Sigmoid colon (tissue), 7 donors: ENCODE data around the gene MCF2L. TPM values are rescaled to one million over a fixed set of nuclear protein-coding genes. Genes with fewer than 3 reads are reported as not detected.
"Not testable (repeated sequence)": the region's sequence is repeated elsewhere in the genome, so short reads cannot be mapped to it uniquely, and the experiment has no call there.

Experiments used
- DNase-seq: peaks from one replicate; pipeline ENCODE4 v3.0.0-alpha.2; 2019
- H3K27ac ChIP-seq, 4 donors: fragments of 200-600 bp; sonication (generic); one replicate each; pipeline ENCODE4 v1.5.1; 2016 to 2019; ENCODE audit warnings: mild to moderate bottlenecking in 1 of 4
- H3K27me3 ChIP-seq, 3 donors: fragments of 200-600 bp; sonication (generic); one replicate each; pipeline ENCODE4 v1.5.1; 2019; ENCODE audit warnings: mild to moderate bottlenecking in 1 of 3
- H3K36me3 ChIP-seq, 4 donors: fragments of 200-600 bp; sonication (generic); one replicate each; pipeline ENCODE4 v1.5.1; 2016 to 2019
- H3K4me1 ChIP-seq, 4 donors: fragments of 200-600 bp; sonication (generic); one replicate each; pipeline ENCODE4 v1.5.1; 2017 to 2019
- H3K4me3 ChIP-seq, 4 donors: fragments of 200-600 bp; sonication (generic); one replicate each; pipeline ENCODE4 v1.5.1; 2017 to 2019; ENCODE audit warnings: mild to moderate bottlenecking in 2 of 4, moderate library complexity in 1 of 4
- H3K9me3 ChIP-seq, 4 donors: fragments of 200-600 bp in 3 of 4; sonication (generic) in 3 of 4; one replicate each; pipeline versions ENCODE4 v1.5.1 to v1.6.1; 2013 to 2019
- EP300 ChIP-seq, 4 donors: sonication (generic); formaldehyde crosslinking; IDR thresholded peaks; one replicate each; pipeline ENCODE4 v1.6.1; 2017; ENCODE audit warnings: antibody characterized with exemption in 4 of 4
- POLR2A ChIP-seq, 2 donors: fragments of 450-650 bp; IDR thresholded peaks; one replicate each; pipeline ENCODE4 v1.6.1; 2016; ENCODE audit warnings: antibody characterized with exemption in 2 of 2, mild to moderate bottlenecking in 2 of 2, moderate library complexity in 2 of 2
- POLR2AphosphoS5 ChIP-seq, 4 donors: sonication (generic); formaldehyde crosslinking; IDR thresholded peaks; one replicate each; pipeline ENCODE4 v1.6.1; 2017; ENCODE audit warnings: antibody characterized with exemption in 4 of 4
- WGBS, 2 donors: extraction: QIAGEN DNeasy Blood & Tissue Kit; methylation state at CpG; one replicate each; pipeline ENCODE4 v1.1.7; 2013; 5-methylcytosine and 5-hydroxymethylcytosine counted together
- intact Hi-C: fragments of 100-400 bp; cut with DNase I; formaldehyde crosslinking; loops from one replicate; pipeline ENCODE4 v1.15.1; 2023
- polyA plus RNA-seq, 3 donors: library from polyadenylated mRNA; stranded (reverse); fragments of 200-250 nt; gene quantifications; one replicate each; pipeline ENCODE4 v1.2.3, GENCODE V29; 2013
- total RNA-seq, 4 donors: library from RNA; depleted of rRNA; stranded (reverse); fragments of >200 nt; gene quantifications; one replicate each; pipeline ENCODE4 v1.1.0, GENCODE V29; 2016
- TF ChIP-seq, protein P1 (sequence below), 4 experiments: fragments of 450-650 bp in 3 of 4; fragments of 200-600 bp in 1 of 4; IDR thresholded peaks; one replicate each; pipeline ENCODE4 v1.5.1; 2016 to 2019; ENCODE audit warnings: antibody characterized with exemption in 4 of 4, mild to moderate bottlenecking in 3 of 4, moderate library complexity in 2 of 4
- donor health status: healthy with polysubstance abuse.
- donor health status: Bipolar disorder and iron deficiency.
- donor health status: healthy.

MCF2L gene
- total and polyA plus RNA-seq, 7 donors: 7.5 to 59.9 (median 20.2) TPM

DNA sequence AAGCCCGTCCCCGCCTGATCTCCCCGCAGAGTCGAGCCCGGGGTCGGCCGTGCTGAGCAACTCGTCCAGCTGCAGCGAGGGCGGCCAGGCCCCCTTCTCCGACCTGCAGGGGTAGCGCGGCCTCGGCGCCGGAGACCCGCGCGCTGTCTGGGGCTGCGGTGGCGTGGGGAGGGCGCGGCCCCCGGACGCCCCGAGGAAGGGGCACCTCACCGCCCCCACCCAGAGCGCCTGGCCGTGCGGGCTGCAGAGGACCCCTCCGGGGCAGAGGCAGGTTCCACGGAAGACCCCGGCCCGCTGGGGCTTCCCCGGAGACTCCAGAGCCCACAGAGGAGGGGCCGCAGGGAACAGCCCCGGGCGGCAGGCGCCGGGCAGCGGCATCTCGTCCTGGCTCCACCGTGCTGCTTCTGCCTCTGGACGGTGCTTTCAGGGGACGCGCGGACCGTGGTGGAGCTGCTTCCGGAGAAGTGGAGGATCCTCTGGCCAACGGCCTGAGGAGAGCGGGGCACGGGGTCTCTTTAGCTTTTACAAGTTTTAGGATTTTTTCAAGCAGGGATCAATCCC, 127.8 kb downstream of the MCF2L start:
- Histone ChIP-seq H3K4me3 (no peak overlapping the region), H3K36me3 (no peaks in the 10 kb centered on the region), H3K9me3 (no peaks in the 10 kb centered on the region), H3K4me1 (peaks cover 0 to 4% (median 0%) of the 10 kb centered on the region in 4 donors), H3K27ac (no peak overlapping the region), H3K27me3 (peaks cover 0 to 54% (median 15%) of the 10 kb centered on the region in 3 donors)
- WGBS, 2 donors: 96% methylated on average over 52 of the region's 52 CpGs
- TF ChIP-seq POLR2AphosphoS5 (IDR thresholded peaks at IDR 0.05): no peak
- DNase-seq: no peak
- intact Hi-C loops: no loop called here

DNA sequence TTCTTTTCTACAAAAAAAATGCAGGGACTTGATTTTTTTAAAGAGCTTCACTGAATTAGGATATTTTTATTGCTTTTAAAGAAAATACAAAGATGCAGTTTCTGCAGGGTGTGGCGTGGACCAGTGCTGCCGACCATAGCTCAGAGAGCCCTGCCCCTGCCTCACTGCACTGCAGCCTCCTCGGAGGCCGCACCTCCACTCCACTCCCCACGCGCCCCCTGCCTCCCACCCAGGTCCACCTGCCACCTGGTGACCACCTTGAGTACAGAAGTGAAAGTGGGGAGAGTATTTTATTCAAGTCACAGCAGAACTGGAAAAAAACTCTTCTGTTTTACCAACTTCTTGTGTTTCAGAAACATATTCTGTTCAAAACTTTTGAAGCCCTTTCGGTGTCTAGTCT, 128.6 kb downstream of the MCF2L start:
- WGBS, 2 donors: 85 to 90% methylated on average over 7 of the region's 7 CpGs
- Histone ChIP-seq H3K4me1 (peaks cover 0 to 4% (median 0%) of the 10 kb centered on the region in 4 donors), H3K36me3 (no peaks in the 10 kb centered on the region), H3K4me3 (no peak overlapping the region), H3K27ac (no peak overlapping the region), H3K27me3 (peaks cover 0 to 54% (median 15%) of the 10 kb centered on the region in 3 donors), H3K9me3 (no peaks in the 10 kb centered on the region)
- DNase-seq: no peak
- intact Hi-C loops: no loop called here
- no peak for TF ChIP-seq POLR2A (IDR thresholded peaks at IDR 0.05)
- TF ChIP-seq EP300 (IDR thresholded peaks at IDR 0.05): no peak

DNA sequence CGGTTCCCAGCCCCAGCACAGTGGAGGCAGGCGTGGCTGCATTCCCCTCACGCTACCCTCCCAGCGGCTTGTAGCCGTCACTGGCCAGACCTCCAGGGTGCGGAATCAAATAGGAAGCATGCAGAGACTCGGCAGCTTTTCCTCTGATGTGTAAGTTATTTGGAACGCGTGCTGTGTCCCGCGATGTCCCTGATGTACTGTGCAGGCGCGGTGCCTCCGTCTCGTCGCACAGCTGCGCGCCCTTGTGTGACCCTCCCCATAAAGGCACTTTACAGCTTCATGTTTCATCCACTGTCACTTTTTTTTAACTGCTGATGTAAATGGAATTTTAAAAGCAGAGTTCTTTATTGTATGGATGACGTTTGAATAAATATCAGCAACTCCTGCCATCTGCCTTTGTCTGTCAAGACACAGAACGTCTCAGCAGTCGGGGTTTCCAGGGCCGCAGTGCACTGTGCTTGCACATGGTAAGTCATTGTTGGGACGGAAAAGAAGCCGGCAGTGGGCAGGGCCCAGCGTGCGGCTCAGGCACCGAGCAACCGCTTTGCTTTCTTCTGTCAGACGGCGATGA, 129.2 kb downstream of the MCF2L start:
- DNase-seq: no peak
- no peak overlapping the region for H3K27ac ChIP-seq

DNA sequence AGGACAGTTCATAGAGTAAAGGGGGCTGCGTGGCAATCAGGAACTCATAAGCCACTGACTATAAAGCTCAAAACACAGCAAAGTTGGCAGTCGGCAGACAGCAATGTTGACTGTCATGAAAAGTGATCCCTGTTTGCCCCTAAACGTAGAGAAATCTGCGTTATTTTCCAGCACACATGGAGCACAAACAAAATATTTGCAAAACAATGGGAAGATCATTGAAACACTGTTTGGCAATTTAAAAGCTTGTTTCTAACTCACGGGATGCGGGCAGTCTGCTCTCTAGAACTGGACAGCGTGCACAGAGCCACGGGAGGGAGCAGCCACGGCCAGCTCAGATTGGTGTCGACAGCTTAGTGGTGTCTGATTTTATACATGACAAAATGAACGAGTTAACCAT, 130.1 kb downstream of the MCF2L start:
- intact Hi-C loops: no loop called here
- TF ChIP-seq, protein P1, sequence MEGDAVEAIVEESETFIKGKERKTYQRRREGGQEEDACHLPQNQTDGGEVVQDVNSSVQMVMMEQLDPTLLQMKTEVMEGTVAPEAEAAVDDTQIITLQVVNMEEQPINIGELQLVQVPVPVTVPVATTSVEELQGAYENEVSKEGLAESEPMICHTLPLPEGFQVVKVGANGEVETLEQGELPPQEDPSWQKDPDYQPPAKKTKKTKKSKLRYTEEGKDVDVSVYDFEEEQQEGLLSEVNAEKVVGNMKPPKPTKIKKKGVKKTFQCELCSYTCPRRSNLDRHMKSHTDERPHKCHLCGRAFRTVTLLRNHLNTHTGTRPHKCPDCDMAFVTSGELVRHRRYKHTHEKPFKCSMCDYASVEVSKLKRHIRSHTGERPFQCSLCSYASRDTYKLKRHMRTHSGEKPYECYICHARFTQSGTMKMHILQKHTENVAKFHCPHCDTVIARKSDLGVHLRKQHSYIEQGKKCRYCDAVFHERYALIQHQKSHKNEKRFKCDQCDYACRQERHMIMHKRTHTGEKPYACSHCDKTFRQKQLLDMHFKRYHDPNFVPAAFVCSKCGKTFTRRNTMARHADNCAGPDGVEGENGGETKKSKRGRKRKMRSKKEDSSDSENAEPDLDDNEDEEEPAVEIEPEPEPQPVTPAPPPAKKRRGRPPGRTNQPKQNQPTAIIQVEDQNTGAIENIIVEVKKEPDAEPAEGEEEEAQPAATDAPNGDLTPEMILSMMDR (IDR thresholded peaks at IDR 0.05): no peak
- TF ChIP-seq POLR2A (IDR thresholded peaks at IDR 0.05) (no peak), POLR2AphosphoS5 (IDR thresholded peaks at IDR 0.05) (no peak), EP300 (IDR thresholded peaks at IDR 0.05) (no peak)
- H3K9me3 ChIP-seq: no peaks in the 10 kb centered on the region
- WGBS, 2 donors: 90 to 91% methylated on average over 11 of the region's 11 CpGs
- H3K4me3 ChIP-seq: no peak overlapping the region
- H3K36me3 ChIP-seq: no peaks in the 10 kb centered on the region
- no peak overlapping the region for H3K27ac ChIP-seq
- H3K4me1 ChIP-seq: peaks cover 0 to 4% (median 0%) of the 10 kb centered on the region in 4 donors
- no peak for DNase-seq
- peaks cover 0 to 53% (median 15%) of the 10 kb centered on the region in 3 donors for H3K27me3 ChIP-seq

More for the DNA sequence above, 129.2 kb downstream of the MCF2L start:
- Histone ChIP-seq H3K4me3 (no peak overlapping the region), H3K4me1 (peaks cover 0 to 4% (median 0%) of the 10 kb centered on the region in 4 donors), H3K36me3 (no peaks in the 10 kb centered on the region), H3K9me3 (no peaks in the 10 kb centered on the region), H3K27me3 (peaks cover 0 to 54% (median 15%) of the 10 kb centered on the region in 3 donors)
- TF ChIP-seq POLR2AphosphoS5 (IDR thresholded peaks at IDR 0.05): no peak
- no peak for TF ChIP-seq POLR2A (IDR thresholded peaks at IDR 0.05)
- TF ChIP-seq, protein P1 (IDR thresholded peaks at IDR 0.05): no peak
- TF ChIP-seq EP300 (IDR thresholded peaks at IDR 0.05): no peak
- intact Hi-C loops: no loop called here
- 78 to 82% methylated on average over 30 of the region's 30 CpGs for WGBS, 2 donors

DNA sequence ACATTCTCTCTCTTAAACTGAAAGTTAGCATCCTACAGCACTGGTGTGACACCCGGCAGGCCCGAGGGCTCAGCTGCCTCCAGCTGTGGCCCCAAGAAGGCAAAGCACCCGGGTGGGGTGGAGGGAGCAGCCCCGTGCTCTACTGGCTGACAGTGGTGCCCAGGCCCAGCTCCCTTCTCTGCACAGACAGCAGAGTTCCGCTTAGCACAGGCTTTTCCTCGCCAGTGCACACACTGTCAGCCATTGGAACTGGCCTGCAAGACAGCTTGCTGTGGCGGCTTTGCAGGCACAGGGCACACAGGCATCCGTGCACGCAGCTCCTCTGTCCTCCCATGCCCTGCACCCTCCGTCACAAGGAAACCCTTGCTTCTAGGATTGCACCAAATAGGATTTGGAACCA, 133.3 kb downstream of the MCF2L start:
- 41 to 83% methylated on average over 10 of the region's 10 CpGs for WGBS, 2 donors
- H3K4me1 ChIP-seq, H3K27ac ChIP-seq, intact Hi-C loops, H3K9me3 ChIP-seq, H3K4me3 ChIP-seq, DNase-seq, H3K36me3 ChIP-seq: not testable (repeated sequence)
- H3K27me3 ChIP-seq: peaks cover 0 to 44% (median 9%) of the 10 kb centered on the region in 3 donors

- H3K27me3 ChIP-seq: peaks cover 0 to 40% (median 9%) of the 10 kb centered on the region in 3 donors
- H3K9me3 ChIP-seq: no peaks in the 10 kb centered on the region
- H3K27ac ChIP-seq: no peak overlapping the region
- H3K4me3 ChIP-seq: no peak overlapping the region
- DNase-seq: no peak
- no peaks in the 10 kb centered on the region for H3K36me3 ChIP-seq
- intact Hi-C loops: no loop called here
- TF ChIP-seq POLR2A (IDR thresholded peaks at IDR 0.05) (no peak), EP300 (IDR thresholded peaks at IDR 0.05) (no peak), POLR2AphosphoS5 (IDR thresholded peaks at IDR 0.05) (no peak)
- TF ChIP-seq, protein P1 (IDR thresholded peaks at IDR 0.05): no peak
- 56 to 84% methylated on average over 12 of the region's 12 CpGs for WGBS, 2 donors
- H3K4me1 ChIP-seq: peaks cover 0 to 4% (median 0%) of the 10 kb centered on the region in 4 donors
Measured at GRCh38 chr13:113102727-113103126, 133.7 kb downstream of the MCF2L start.
